GM21825 (cell line): Measurements from ENCODE around the gene SRMS.

Experiments used
- ATAC-seq: cut with Tn5 transposase; IDR thresholded peaks from one replicate; pipeline ENCODE4 v1.9.1; 2021; ENCODE audit warnings: mild to moderate bottlenecking, moderate library complexity; ENCODE audit not compliant: unreplicated experiment

SRMS gene

DNA sequence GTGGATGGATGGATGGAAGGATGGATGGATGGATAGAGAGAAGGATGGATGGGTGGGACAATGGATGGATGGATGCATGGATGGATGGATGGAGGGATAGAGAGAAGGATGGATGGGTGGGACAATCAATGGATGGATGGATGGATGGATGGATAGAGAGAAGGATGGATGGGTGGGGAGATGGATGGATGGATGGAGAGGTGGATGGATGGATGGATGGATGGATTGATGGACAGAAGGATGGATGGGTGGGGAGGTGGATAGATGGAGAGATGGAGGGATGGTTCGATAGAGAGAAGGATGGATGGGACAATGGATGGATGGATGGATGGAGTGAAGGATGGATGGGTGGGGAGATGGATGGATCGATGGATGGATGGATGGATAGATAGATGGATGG is 55.0 kb downstream of the SRMS start:
- ATAC-seq, result no peak

DNA sequence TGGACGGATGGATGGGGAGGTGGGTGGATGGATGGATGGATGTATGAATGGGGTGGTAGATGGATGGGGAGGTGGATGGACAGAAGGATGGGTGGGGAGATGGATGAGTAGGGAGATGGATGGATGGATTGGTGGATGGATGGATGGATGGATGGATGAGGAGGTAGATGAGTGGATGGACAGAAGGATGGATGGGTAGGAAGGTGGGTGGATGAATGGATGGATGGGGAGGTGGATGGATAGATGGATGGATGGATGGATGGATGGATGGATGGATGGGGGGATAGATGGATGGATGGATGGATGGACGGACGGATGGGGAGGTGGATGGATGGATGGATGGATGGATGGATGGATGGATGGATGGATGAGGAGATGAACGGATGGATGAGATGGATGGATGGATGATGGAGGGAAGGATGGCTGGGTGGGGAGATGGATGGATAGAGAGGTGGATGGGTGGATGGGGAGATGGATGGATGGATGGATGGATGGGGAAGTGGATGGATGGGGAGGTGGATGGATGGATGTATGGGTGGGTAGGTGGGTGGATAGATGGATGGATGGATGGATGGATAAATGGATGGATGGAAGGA is 55.8 kb downstream of the SRMS start:
- ATAC-seq, result no peak

- ATAC-seq, result no peak
These were observed 56.5 kb downstream of the SRMS start for GRCh38 chr20:63491078-63491477.
